Mammary epithelial cell (primary cell): ENCODE data around the gene RAB7A.

Experiments
- EZH2 ChIP-seq: IDR thresholded peaks from 2 replicates; pipeline ENCODE4 v1.6.1; 2012; ENCODE audit warnings: low read length, inconsistent platforms, borderline replicate concordance
- TF ChIP-seq, protein P1 (sequence below), 2 donors: IDR thresholded peaks in 1 of 2; conservative IDR thresholded peaks in 1 of 2; 2 replicates each; pipeline ENCODE4 v1.5.1; 2011 to 2012; ENCODE audit warnings: inconsistent platforms in 2 of 2, low read length in 2 of 2, mild to moderate bottlenecking in 2 of 2, control low read depth in 1 of 2, low read depth in 1 of 2; ENCODE audit not compliant: insufficient read depth in 1 of 2; ENCODE audit errors: extremely low read depth in 1 of 2

DNA sequence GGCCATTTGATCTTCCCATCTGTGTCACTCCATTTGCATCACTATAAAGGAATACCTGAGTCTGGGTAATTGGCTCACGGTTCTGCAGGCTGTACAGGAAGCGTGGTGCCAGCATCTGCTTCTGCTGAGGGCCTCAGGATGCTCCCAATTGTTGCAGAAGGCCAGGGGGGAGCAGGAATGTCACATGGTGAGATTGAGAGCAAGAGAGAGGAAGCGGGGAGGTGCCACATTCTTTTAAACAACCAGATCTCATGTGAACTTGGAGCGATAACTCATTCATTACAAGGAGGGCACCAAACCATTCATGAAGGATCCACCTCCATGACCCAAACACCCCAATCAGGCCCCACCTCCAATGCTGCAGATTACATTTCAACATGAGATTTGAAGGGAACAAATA, 13.1 kb upstream of the RAB7A start:
- TF ChIP-seq, protein P1, sequence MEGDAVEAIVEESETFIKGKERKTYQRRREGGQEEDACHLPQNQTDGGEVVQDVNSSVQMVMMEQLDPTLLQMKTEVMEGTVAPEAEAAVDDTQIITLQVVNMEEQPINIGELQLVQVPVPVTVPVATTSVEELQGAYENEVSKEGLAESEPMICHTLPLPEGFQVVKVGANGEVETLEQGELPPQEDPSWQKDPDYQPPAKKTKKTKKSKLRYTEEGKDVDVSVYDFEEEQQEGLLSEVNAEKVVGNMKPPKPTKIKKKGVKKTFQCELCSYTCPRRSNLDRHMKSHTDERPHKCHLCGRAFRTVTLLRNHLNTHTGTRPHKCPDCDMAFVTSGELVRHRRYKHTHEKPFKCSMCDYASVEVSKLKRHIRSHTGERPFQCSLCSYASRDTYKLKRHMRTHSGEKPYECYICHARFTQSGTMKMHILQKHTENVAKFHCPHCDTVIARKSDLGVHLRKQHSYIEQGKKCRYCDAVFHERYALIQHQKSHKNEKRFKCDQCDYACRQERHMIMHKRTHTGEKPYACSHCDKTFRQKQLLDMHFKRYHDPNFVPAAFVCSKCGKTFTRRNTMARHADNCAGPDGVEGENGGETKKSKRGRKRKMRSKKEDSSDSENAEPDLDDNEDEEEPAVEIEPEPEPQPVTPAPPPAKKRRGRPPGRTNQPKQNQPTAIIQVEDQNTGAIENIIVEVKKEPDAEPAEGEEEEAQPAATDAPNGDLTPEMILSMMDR (conservative IDR thresholded peaks at IDR 0.05 in 1 of 2, IDR thresholded peaks at IDR 0.05 in 1 of 2; ENCODE audit: extremely low read depth in 1 of 2, insufficient read depth in 1 of 2, low read depth in 1 of 2, low read length in 2 of 2) = no peak
- TF ChIP-seq EZH2 = no peak
